GM13976 (cell line): ENCODE results near the gene CIROP.
"Not testable (repeated sequence)": the region's sequence is repeated elsewhere in the genome, so short reads cannot be mapped to it uniquely, and the experiment has no call there.

Source experiments
- DNase-seq: peaks from one replicate; pipeline ENCODE4 v3.0.0; 2012; ENCODE audit warnings: low spot score
- in situ Hi-C: fragments of 300-500 bp; cut with MboI; formaldehyde crosslinking; loops from one replicate; pipeline ENCODE4 v1.12.0; 2022; ENCODE audit warnings: low sequenced_read_pairs, mixed read lengths, inconsistent platforms; ENCODE audit not compliant: unreplicated experiment
- TF ChIP-seq, protein P1 (sequence below): IDR thresholded peaks from 2 replicates; pipeline ENCODE4 v1.5.1; 2012; ENCODE audit warnings: borderline replicate concordance, mild to moderate bottlenecking; ENCODE audit not compliant: insufficient read depth; ENCODE audit errors: extremely low read depth, missing control alignments, control extremely low read depth

Gene CIROP

DNA sequence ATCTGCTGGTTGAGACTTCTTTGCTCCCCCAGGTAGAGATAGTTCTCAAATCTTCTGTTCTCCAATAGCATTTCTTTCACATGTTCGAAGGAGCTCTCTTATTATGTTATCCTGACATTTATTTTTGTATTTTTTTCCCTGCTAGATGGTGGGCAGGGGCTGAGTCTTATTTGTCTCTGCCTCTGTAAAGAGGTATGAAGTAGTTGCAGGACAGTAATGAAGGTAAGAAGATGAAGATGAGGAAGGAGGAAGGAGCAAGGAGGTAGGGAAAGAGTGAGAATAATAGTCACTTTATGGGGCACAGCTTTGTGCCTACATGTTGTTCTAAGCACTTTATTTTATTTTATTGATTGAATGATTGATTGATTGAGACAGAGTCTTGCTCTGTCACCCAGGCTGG lies 5.0 kb upstream of the CIROP start:
- in situ Hi-C loops: no loop called here
- no peak for DNase-seq
- TF ChIP-seq, protein P1, sequence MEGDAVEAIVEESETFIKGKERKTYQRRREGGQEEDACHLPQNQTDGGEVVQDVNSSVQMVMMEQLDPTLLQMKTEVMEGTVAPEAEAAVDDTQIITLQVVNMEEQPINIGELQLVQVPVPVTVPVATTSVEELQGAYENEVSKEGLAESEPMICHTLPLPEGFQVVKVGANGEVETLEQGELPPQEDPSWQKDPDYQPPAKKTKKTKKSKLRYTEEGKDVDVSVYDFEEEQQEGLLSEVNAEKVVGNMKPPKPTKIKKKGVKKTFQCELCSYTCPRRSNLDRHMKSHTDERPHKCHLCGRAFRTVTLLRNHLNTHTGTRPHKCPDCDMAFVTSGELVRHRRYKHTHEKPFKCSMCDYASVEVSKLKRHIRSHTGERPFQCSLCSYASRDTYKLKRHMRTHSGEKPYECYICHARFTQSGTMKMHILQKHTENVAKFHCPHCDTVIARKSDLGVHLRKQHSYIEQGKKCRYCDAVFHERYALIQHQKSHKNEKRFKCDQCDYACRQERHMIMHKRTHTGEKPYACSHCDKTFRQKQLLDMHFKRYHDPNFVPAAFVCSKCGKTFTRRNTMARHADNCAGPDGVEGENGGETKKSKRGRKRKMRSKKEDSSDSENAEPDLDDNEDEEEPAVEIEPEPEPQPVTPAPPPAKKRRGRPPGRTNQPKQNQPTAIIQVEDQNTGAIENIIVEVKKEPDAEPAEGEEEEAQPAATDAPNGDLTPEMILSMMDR: no peak

DNA sequence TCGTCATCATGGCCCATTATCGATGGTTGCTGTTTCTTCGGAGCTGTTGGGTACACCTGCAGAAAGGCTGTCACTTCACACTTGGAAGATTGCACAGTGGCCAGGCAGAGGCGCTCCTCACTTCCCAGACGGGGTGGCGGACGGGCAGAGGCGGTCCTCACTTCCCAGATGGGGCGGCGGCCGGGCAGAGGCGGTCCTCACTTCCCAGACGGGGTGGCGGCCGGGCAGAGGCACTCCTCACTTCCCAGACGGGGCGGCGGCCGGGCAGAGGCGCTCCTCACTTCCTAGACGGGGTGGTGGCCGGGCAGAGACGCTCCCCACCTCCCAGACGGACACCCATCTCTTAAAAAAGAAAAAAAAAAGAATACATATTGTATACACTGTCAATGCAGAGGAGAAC lies 3.4 kb upstream of the CIROP start:
- in situ Hi-C loops, DNase-seq: not testable (repeated sequence)

DNA sequence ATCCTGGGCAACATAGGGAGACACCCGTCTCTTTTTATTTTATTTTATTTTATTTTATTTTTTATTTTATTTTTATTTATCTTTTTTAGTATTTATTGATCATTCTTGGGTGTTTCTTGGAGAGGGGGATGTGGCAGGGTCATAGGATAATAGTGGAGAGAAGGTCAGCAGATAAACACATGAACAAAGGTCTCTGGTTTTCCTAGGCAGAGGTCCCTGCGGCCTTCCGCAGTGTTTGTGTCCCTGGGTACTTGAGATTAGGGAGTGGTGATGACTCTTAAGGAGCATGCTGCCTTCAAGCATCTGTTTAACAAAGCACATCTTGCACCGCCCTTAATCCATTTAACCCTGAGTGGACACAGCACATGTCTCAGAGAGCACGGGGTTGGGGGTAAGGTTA lies 2.8 kb upstream of the CIROP start:
- in situ Hi-C loops, DNase-seq: not testable (repeated sequence)

DNA sequence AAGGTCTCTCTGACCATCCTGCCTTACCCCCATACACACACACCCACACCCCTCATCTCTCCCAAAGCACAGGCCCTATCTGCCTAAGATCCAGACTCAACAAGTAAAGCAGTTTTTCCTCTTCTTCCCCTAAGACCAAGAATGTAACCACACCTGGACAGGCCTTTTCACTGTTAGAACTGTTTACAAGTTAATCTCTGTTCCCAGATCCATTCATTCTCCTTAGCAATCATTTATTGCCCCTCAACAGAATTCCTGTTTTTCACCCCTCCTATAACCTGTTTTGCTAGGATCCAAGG lies 1.9 kb upstream of the CIROP start:
- in situ Hi-C loops: no loop called here
- TF ChIP-seq, protein P1: no peak
- DNase-seq: no peak

DNA sequence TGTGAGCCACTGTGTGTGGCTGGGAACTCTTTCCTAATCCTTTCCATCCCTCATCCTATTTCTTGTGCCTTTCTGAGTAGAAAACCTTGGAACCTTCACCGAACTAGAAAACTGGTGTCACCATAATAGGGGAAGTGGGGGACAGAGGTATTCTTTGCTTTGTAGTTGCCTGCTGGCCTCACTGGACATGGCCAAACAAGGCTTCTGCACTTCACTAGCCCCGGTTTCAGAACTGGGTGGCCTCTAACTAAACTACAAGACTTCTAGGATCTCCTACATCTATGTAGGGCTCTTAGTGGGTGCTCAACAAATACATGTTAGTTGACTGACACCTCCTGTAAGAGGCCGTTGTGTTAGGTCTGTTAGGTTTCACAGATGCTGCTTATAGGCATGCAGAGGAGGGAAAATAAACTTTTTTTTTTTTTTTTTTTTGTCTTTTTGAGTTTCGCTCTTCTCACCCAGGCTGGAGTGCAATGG lies 597 bp upstream of the CIROP start:
- TF ChIP-seq, protein P1: no peak
- in situ Hi-C loops: no loop called here
- DNase-seq: no peak

DNA sequence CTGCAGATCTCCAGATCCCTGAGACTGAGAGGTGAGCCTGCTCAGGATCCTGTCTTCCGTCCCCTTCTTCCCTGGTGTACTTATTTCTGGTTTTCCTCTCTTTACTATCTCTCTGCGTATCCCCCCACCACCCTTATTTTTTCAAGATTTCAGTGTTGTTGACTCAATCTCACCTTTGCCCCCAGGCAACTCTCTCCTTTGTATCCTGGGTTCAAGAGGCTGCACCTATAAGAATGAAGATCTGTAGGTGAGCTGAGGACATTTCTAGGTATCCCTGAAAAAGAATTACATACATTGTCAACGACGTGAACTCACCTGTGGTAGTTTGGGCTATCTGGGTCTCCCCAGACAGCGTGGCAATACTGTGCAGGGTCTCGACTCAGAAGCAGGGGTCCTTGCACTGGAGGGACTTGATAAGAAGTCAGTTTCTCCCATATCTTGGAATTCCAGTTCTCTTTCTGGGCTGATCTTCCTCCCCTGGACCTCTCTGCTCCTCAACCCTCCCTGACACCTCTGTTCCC lies 659 bp downstream of the CIROP start:
- no peak for DNase-seq
- in situ Hi-C loops: no loop called here
- TF ChIP-seq, protein P1: no peak

DNA sequence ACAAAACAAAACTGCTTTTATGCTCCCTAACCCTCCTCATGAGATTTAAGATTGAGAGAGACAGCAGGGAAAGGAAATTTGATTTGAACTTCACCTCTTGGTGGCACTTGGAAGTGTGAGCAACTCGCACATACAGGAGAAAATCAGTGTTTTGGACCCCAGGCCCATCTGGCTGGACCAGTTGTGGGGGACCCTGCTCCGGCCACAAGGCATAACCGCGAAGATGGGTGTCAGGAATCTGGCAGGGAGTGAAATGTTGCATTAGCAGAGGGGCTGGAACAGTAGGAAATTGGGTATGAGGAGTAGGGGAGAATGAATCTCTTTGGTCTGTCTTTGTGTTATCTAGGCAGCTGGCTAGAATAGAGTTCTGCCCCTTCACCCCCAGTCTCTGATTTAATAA lies 1.2 kb downstream of the CIROP start:
- in situ Hi-C loops: no loop called here
- DNase-seq: no peak
- TF ChIP-seq, protein P1: no peak

DNA sequence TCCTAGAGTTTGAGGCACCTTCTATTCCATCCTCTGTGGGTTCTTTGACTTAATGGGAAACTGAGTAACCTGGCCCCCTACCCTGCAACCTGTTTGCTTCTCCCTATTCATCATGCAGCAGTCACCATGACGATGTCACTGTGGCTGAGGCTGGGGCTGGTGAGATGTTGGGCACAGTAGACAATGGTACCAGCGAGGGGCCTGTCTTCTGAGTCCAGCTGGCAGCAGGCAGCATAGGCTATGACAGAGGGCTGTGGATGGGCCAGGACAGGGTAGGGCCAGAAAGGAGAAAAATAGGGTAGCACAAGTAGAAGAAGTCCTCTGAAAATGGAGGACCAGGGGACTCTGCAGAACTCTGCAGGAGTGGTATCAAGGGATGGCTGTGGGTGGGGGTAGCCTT lies 2.0 kb downstream of the CIROP start:
- TF ChIP-seq, protein P1: no peak
- in situ Hi-C loops: no loop called here

More for the DNA sequence above, 2.0 kb downstream of the CIROP start:
- no peak for DNase-seq
